ENCODE measurements around the gene SPATS2L. TPM values are rescaled to one million over a fixed set of nuclear protein-coding genes. Genes with fewer than 3 reads are reported as not detected.

SPATS2L gene
- total RNA-seq, 1 experiment from 2014 or later = 112 TPM

DNA sequence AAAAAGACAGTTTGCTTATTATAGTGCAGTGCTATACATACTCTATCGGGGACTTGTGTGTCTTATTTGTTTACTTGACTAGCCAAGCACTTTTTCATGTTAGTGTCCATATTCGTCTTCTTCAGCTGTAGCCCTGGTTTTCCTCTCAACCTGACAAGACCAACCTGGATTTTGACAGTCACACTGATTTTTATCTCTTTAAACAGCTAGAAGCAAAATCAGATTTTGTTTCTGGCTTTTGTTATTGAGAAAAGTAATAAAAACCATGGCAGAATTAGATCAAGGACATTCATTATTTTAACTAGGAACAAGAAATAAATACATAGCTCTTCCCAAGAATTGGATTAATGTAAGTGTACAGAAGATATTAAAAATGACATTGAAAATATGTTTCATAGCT, 56.8 kb downstream of the SPATS2L start:
- H3K36me3 Mint-ChIP-seq = peaks cover 2% of the 10 kb centered on the region; the same call in 1 of the 2 replicates
- CTCF ChIA-PET = interaction anchor here (0.6 kb wide), 1 partner anchor 119 kb away, joined by 4 read pairs; no protein-coding TSS in a partner anchor
- H3K9me3 Mint-ChIP-seq = no peaks in the 10 kb centered on the region
- POLR2A ChIA-PET = interaction anchor here (0.6 kb wide), 1 partner anchor 18 kb away, joined by 3 read pairs; no protein-coding TSS in a partner anchor
- no peak for DNase-seq (ENCODE audit: low spot score)
- TF ChIP-seq TP53 (CRISPR knock-in tag; IDR thresholded peaks at IDR 0.05) (no peak), FOXP1 (CRISPR knock-in tag; IDR thresholded peaks at IDR 0.05; ENCODE audit: borderline replicate concordance) (no peak), ZNF423 (CRISPR knock-in tag; IDR thresholded peaks at IDR 0.05) (no peak), ZNF138 (CRISPR knock-in tag; conservative IDR thresholded peaks at IDR 0.05) (no peak), ZNF263 (CRISPR knock-in tag; IDR thresholded peaks at IDR 0.05; ENCODE audit: low read depth) (no peak), SP1 (CRISPR knock-in tag; conservative IDR thresholded peaks at IDR 0.05) (no peak), TEAD1 (CRISPR knock-in tag; IDR thresholded peaks at IDR 0.05) (no peak), ZNF416 (CRISPR knock-in tag; IDR thresholded peaks at IDR 0.05) (no peak), SMAD4 (CRISPR knock-in tag; IDR thresholded peaks at IDR 0.05) (no peak), SMAD3 (CRISPR knock-in tag; IDR thresholded peaks at IDR 0.05; ENCODE audit: borderline replicate concordance) (no peak), CREM (CRISPR knock-in tag; IDR thresholded peaks at IDR 0.05) (no peak), NFE2L1 (CRISPR knock-in tag; IDR thresholded peaks at IDR 0.05) (no peak), ELF4 (CRISPR knock-in tag; IDR thresholded peaks at IDR 0.05; ENCODE audit: low read depth) (no peak), ATF1 (CRISPR knock-in tag; IDR thresholded peaks at IDR 0.05) (no peak)
- TF ChIP-seq, protein P1, sequence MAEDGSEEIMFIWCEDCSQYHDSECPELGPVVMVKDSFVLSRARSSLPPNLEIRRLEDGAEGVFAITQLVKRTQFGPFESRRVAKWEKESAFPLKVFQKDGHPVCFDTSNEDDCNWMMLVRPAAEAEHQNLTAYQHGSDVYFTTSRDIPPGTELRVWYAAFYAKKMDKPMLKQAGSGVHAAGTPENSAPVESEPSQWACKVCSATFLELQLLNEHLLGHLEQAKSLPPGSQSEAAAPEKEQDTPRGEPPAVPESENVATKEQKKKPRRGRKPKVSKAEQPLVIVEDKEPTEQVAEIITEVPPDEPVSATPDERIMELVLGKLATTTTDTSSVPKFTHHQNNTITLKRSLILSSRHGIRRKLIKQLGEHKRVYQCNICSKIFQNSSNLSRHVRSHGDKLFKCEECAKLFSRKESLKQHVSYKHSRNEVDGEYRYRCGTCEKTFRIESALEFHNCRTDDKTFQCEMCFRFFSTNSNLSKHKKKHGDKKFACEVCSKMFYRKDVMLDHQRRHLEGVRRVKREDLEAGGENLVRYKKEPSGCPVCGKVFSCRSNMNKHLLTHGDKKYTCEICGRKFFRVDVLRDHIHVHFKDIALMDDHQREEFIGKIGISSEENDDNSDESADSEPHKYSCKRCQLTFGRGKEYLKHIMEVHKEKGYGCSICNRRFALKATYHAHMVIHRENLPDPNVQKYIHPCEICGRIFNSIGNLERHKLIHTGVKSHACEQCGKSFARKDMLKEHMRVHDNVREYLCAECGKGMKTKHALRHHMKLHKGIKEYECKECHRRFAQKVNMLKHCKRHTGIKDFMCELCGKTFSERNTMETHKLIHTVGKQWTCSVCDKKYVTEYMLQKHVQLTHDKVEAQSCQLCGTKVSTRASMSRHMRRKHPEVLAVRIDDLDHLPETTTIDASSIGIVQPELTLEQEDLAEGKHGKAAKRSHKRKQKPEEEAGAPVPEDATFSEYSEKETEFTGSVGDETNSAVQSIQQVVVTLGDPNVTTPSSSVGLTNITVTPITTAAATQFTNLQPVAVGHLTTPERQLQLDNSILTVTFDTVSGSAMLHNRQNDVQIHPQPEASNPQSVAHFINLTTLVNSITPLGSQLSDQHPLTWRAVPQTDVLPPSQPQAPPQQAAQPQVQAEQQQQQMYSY (CRISPR knock-in tag; IDR thresholded peaks at IDR 0.05) = no peak
- TF ChIP-seq, protein P2, sequence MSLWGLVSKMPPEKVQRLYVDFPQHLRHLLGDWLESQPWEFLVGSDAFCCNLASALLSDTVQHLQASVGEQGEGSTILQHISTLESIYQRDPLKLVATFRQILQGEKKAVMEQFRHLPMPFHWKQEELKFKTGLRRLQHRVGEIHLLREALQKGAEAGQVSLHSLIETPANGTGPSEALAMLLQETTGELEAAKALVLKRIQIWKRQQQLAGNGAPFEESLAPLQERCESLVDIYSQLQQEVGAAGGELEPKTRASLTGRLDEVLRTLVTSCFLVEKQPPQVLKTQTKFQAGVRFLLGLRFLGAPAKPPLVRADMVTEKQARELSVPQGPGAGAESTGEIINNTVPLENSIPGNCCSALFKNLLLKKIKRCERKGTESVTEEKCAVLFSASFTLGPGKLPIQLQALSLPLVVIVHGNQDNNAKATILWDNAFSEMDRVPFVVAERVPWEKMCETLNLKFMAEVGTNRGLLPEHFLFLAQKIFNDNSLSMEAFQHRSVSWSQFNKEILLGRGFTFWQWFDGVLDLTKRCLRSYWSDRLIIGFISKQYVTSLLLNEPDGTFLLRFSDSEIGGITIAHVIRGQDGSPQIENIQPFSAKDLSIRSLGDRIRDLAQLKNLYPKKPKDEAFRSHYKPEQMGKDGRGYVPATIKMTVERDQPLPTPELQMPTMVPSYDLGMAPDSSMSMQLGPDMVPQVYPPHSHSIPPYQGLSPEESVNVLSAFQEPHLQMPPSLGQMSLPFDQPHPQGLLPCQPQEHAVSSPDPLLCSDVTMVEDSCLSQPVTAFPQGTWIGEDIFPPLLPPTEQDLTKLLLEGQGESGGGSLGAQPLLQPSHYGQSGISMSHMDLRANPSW (CRISPR knock-in tag; conservative IDR thresholded peaks at IDR 0.05; ENCODE audit: low read depth) = no peak
- TF ChIP-seq, protein P3, sequence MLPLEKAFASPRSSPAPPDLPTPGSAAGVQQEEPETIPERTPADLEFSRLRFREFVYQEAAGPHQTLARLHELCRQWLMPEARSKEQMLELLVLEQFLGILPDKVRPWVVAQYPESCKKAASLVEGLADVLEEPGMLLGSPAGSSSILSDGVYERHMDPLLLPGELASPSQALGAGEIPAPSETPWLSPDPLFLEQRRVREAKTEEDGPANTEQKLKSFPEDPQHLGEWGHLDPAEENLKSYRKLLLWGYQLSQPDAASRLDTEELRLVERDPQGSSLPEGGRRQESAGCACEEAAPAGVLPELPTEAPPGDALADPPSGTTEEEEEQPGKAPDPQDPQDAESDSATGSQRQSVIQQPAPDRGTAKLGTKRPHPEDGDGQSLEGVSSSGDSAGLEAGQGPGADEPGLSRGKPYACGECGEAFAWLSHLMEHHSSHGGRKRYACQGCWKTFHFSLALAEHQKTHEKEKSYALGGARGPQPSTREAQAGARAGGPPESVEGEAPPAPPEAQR (CRISPR knock-in tag; IDR thresholded peaks at IDR 0.05) = no peak
- TF ChIP-seq, protein P4, sequence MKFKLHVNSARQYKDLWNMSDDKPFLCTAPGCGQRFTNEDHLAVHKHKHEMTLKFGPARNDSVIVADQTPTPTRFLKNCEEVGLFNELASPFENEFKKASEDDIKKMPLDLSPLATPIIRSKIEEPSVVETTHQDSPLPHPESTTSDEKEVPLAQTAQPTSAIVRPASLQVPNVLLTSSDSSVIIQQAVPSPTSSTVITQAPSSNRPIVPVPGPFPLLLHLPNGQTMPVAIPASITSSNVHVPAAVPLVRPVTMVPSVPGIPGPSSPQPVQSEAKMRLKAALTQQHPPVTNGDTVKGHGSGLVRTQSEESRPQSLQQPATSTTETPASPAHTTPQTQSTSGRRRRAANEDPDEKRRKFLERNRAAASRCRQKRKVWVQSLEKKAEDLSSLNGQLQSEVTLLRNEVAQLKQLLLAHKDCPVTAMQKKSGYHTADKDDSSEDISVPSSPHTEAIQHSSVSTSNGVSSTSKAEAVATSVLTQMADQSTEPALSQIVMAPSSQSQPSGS (CRISPR knock-in tag; IDR thresholded peaks at IDR 0.05; ENCODE audit: borderline replicate concordance, low read depth) = no peak
- TF ChIP-seq, protein P5, sequence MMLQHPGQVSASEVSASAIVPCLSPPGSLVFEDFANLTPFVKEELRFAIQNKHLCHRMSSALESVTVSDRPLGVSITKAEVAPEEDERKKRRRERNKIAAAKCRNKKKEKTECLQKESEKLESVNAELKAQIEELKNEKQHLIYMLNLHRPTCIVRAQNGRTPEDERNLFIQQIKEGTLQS (CRISPR knock-in tag; conservative IDR thresholded peaks at IDR 0.05) = no peak
- no peak overlapping the region for H3K4me3 Mint-ChIP-seq
- no peaks in the 10 kb centered on the region for H3K27me3 Mint-ChIP-seq (ENCODE audit: low read depth)
- peak overlapping the region; percentile 73 for H3K27ac Mint-ChIP-seq
- H3K4me1 Mint-ChIP-seq = peaks cover 92% of the 10 kb centered on the region
- ATAC-seq = no peak
